ENCODE results near the gene POC5. TPM values are rescaled to one million over a fixed set of nuclear protein-coding genes. Genes with fewer than 3 reads are reported as not detected.
"Not testable (repeated sequence)": the region's sequence is repeated elsewhere in the genome, so short reads cannot be mapped to it uniquely, and the experiment has no call there.

POC5 gene
- 14.3 TPM for polyA plus RNA-seq

DNA sequence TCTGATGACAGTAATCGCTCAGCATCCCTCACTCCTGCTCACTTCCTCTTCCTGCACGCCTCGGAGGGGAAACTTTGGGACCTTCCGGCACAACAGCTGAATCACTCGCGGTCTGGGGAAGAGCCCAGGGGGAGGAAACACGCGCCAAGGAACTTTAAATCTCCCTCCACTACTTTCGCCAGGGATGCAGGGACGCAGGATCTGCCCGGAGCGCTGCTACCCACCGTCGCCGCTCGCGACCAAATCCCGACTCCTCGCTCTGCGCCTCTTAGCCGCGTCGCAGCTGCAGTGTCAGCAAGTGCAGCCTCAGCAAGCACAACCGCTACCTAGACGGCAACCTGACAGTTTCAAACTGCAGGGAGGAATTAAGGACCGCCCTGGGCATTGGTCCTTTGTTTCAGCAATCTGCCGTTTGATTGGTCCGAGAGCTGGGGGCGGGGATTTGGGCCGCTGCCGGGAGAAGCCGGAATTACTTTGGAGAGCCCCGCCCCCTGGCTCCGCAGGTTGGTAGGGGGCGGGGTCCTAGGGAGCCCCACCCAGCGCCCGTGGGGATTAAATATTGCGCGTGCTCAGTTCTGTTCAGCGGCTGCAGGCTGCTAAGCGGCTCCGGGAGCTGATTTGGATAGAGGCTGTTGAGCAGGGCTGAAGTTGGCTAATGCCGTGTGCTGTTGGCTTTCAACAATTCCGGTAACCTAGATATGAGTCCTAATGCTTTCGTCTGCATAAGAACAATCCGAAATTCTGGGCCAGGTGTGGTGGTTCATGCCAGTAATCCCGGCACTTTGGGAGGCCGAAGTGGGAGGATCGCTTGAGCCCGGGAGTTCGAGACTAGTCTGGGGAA lies at the start of gene POC5:
Gene POC5 (minus strand): TSS at position 356 of the 841 bp plus-strand sequence. CDS start 4,500 bp downstream, outside the sequence.
- Mint-ChIP-seq H3K27me3 (peaks cover 1% of the 10 kb centered on the region), H3K27ac (peak within 1 kb of the TSS; percentile 71 to 97 (median 97)), H3K9me3 (no peaks in the 10 kb centered on the region), H3K4me1 (peaks cover 22 to 33% (median 31%) of the 10 kb centered on the region in 3 donors), H3K4me3 (peak within 1 kb of the TSS; percentile 92 to 100 (median 99)), H3K36me3 (peaks cover 3% of the 10 kb centered on the region)

DNA sequence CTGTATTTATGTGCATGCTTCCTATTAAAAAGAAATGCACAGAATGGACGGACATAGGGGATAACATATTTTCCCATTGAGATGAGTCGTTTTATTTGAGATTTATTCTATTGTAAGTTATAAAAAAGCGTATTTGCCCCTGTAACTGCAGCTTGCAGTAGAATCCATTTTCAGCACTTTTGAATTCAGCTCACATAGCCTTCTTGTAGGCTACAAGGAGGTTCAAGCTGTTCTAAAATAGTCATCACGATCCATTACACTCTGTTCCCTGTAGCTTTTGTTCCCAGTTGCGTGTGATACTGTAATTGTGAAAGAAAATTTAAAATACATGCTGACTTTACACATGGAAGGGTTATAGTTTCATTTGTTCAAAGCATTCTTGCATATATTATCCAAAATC lies 40.9 kb upstream of the POC5 start:
- H3K27ac Mint-ChIP-seq, result no peak overlapping the region
- peaks cover 0 to 8% (median 0%) of the 10 kb centered on the region in 3 donors for H3K9me3 Mint-ChIP-seq
- H3K4me3 Mint-ChIP-seq, result no peak overlapping the region
- peaks cover 6% of the 10 kb centered on the region for H3K27me3 Mint-ChIP-seq
- H3K4me1 Mint-ChIP-seq, result no peaks in the 10 kb centered on the region
- H3K36me3 Mint-ChIP-seq, result no peaks in the 10 kb centered on the region

- Mint-ChIP-seq H3K9me3 (peaks cover 0 to 8% (median 0%) of the 10 kb centered on the region in 3 donors), H3K4me1 (no peaks in the 10 kb centered on the region), H3K27me3 (peaks cover 6% of the 10 kb centered on the region), H3K36me3 (no peaks in the 10 kb centered on the region), H3K27ac (no peak overlapping the region), H3K4me3 (no peak overlapping the region)
These were observed 39.7 kb upstream of the POC5 start for GRCh38 chr5:75756981-75757380.

DNA sequence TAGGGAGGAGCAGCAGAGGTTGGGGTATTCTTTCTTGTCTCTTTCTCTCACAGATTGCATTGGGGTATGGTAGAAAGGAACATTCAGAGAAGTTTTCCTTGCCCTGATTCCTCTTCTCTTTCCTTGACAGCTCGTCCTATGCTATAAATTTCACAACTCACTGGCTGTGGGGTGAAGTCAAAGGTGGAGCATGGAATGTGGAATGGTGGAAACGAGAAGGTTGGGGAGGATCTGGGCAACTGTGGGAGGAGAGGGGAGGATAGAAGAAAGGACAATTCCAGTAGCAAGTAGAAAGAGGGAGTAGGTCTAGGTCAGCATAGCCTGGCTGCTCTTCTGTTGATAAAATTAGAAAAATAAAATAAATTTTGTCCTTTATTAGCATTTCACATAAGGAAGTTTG lies 39.0 kb upstream of the POC5 start:
- H3K4me3 Mint-ChIP-seq, result no peak overlapping the region
- H3K4me1 Mint-ChIP-seq, result no peaks in the 10 kb centered on the region
- no peak overlapping the region for H3K27ac Mint-ChIP-seq
- peaks cover 6% of the 10 kb centered on the region for H3K27me3 Mint-ChIP-seq
- H3K9me3 Mint-ChIP-seq, result peaks cover 0 to 8% (median 0%) of the 10 kb centered on the region in 3 donors
- no peaks in the 10 kb centered on the region for H3K36me3 Mint-ChIP-seq

DNA sequence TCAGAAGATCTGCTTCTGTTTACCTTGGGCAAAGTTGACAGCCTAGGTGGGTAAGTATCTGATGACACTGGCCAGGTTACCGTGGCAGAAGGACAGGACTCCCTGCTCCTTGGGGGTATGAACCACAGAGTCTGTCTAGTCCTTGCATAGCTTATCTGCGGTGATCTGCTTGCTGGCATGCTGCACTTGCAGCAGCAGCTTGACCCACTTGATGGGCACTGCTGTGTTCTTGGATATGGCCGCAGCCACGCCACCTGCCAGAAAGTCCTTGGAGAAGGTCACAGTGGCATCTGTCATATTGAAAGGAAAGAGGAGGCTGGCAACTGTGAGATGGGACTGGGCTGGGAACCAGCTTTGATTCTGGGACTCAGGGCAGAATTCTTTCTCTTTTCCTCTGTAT lies 35.9 kb upstream of the POC5 start:
- Mint-ChIP-seq H3K27ac (no peak overlapping the region), H3K4me1 (no peaks in the 10 kb centered on the region)

GRCh38 chr5:75744355-75744754 lies 27.1 kb upstream of the POC5 start:
- no peaks in the 10 kb centered on the region for H3K9me3 Mint-ChIP-seq

More for the DNA sequence above, 35.9 kb upstream of the POC5 start:
- Mint-ChIP-seq H3K36me3 (no peaks in the 10 kb centered on the region), H3K4me3 (peak overlapping the region in 1 of 4 donors; percentile 4), H3K9me3 (no peaks in the 10 kb centered on the region), H3K27me3 (peaks cover 8% of the 10 kb centered on the region)

GRCh38 chr5:75736273-75736672 lies 19.0 kb upstream of the POC5 start:
- Mint-ChIP-seq H3K9me3 (peaks cover 0 to 4% (median 1%) of the 10 kb centered on the region in 3 donors), H3K27me3 (no peaks in the 10 kb centered on the region), H3K36me3 (no peaks in the 10 kb centered on the region), H3K4me1 (no peaks in the 10 kb centered on the region), H3K27ac (no peak overlapping the region), H3K4me3 (no peak overlapping the region)

More at GRCh38 chr5:75744355-75744754, 27.1 kb upstream of the POC5 start:
- Mint-ChIP-seq H3K4me3 (no peak overlapping the region), H3K4me1 (no peaks in the 10 kb centered on the region), H3K27ac (no peak overlapping the region), H3K36me3 (peaks cover 1% of the 10 kb centered on the region), H3K27me3 (no peaks in the 10 kb centered on the region)

DNA sequence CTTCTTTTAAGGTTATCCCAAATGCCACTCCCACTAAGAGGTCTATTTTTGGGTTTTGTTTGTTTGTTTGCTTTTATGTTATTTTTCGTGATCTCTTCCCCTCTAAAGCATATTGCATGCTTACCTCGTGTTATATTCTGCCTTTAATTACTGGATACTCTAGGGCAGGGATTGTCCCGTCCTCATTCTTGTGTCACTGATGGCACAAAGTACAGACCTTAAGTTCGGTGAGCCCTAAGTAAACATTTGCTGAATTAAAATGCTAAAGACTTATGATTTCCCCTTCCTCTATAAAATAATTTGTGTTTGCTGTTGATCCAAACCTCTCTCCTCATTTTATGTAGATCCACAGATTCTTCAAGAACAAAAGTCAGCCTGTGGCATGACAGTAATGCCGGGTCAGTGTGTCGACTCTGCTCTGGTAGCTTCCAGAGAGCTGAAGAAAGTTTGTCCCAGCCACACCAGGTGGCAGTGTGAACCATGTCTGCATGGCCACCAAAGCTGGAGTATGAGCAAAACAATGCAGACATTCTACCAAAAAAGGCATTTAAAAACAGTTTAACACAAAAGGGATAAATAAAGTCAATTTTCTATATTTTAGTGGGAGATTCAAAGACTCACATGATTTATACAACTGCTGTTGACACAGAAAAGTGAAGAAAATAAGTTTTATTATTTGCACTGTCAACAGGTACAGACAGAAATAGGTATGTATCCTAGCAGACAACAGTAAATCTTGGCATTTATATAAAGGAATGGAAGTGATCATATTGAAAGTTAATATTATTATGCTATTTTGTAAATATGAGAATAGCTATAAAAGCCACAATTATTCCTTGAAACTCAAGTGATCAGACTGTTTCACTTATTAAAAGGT lies 17.9 kb upstream of the POC5 start:
- Mint-ChIP-seq H3K36me3 (no peaks in the 10 kb centered on the region), H3K9me3 (peaks cover 0 to 4% (median 1%) of the 10 kb centered on the region in 3 donors), H3K4me3 (no peak overlapping the region), H3K27ac (no peak overlapping the region), H3K27me3 (no peaks in the 10 kb centered on the region), H3K4me1 (no peaks in the 10 kb centered on the region)

DNA sequence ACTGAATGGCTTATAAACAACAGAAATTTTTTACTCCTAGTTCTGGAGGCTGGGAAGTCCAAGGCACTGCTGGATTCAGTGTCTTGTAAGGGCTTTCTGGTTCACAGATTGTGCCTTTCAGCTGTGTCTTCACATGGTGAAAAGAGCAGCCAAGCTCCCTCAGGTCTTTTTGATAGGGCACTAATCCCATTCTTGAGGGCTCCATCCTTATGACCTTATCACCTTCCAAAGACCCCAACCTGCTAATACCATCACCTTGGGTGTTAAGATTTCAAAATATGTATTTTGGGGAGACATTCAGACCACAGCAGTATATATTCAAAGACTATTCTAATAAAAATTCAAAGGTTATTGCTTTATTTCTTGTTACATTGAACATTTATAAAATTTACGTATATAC lies 16.5 kb upstream of the POC5 start:
- Mint-ChIP-seq H3K27ac (no peak overlapping the region), H3K27me3 (no peaks in the 10 kb centered on the region), H3K9me3 (peaks cover 0 to 4% (median 1%) of the 10 kb centered on the region in 3 donors), H3K4me3 (no peak overlapping the region), H3K4me1 (no peaks in the 10 kb centered on the region), H3K36me3 (no peaks in the 10 kb centered on the region)

GRCh38 chr5:75731515-75731914 lies 14.3 kb upstream of the POC5 start:
- not testable (repeated sequence) for H3K4me3 Mint-ChIP-seq, H3K9me3 Mint-ChIP-seq, H3K4me1 Mint-ChIP-seq, H3K36me3 Mint-ChIP-seq, H3K27ac Mint-ChIP-seq, H3K27me3 Mint-ChIP-seq

GRCh38 chr5:75729321-75729720 lies 12.1 kb upstream of the POC5 start:
- H3K27ac Mint-ChIP-seq, result no peak overlapping the region
- H3K9me3 Mint-ChIP-seq, result peaks cover 0 to 4% (median 1%) of the 10 kb centered on the region in 3 donors
- H3K4me3 Mint-ChIP-seq, result no peak overlapping the region
- H3K36me3 Mint-ChIP-seq, result peaks cover 2% of the 10 kb centered on the region
- no peaks in the 10 kb centered on the region for H3K4me1 Mint-ChIP-seq
- peaks cover 2% of the 10 kb centered on the region for H3K27me3 Mint-ChIP-seq

- Mint-ChIP-seq H3K4me3 (no peak overlapping the region), H3K36me3 (peaks cover 2% of the 10 kb centered on the region), H3K27me3 (peaks cover 2% of the 10 kb centered on the region), H3K27ac (no peak overlapping the region), H3K4me1 (no peaks in the 10 kb centered on the region), H3K9me3 (peaks cover 0 to 3% (median 0%) of the 10 kb centered on the region in 3 donors)
These were observed 10.7 kb upstream of the POC5 start for GRCh38 chr5:75727931-75728330.

GRCh38 chr5:75726224-75726623 lies 9.0 kb upstream of the POC5 start:
- H3K36me3 Mint-ChIP-seq, H3K4me1 Mint-ChIP-seq, H3K4me3 Mint-ChIP-seq, H3K27me3 Mint-ChIP-seq, H3K27ac Mint-ChIP-seq, H3K9me3 Mint-ChIP-seq: not testable (repeated sequence)

- Mint-ChIP-seq H3K4me3 (no peak overlapping the region), H3K27me3 (peaks cover 3% of the 10 kb centered on the region), H3K4me1 (no peaks in the 10 kb centered on the region), H3K36me3 (no peaks in the 10 kb centered on the region), H3K9me3 (peaks cover 0 to 2% (median 2%) of the 10 kb centered on the region in 3 donors), H3K27ac (no peak overlapping the region)
These were observed 6.1 kb upstream of the POC5 start for GRCh38 chr5:75723378-75723777.

- H3K4me1 Mint-ChIP-seq, result peaks cover 6 to 8% (median 6%) of the 10 kb centered on the region in 3 donors
- peaks cover 3% of the 10 kb centered on the region for H3K27me3 Mint-ChIP-seq
- no peak overlapping the region for H3K27ac Mint-ChIP-seq
- no peaks in the 10 kb centered on the region for H3K36me3 Mint-ChIP-seq
- H3K9me3 Mint-ChIP-seq, result peaks cover 0 to 2% (median 2%) of the 10 kb centered on the region in 3 donors
- H3K4me3 Mint-ChIP-seq, result no peak overlapping the region
These were observed 4.3 kb upstream of the POC5 start for GRCh38 chr5:75721573-75721972.
